SK-N-SH (cell line): ENCODE measurements around the gene C14orf93. TPM values are rescaled to one million over a fixed set of nuclear protein-coding genes. Genes with fewer than 3 reads are reported as not detected.

Source experiments
- CTCF ChIA-PET: fragments of 300-600, 350-600 bp; formaldehyde crosslinking; extraction: SDS; loops from one replicate; lab custom pipeline; 2021; lab: Yijun Ruan, JAX
- POLR2A ChIA-PET: fragments of 350-600 bp; sonication (Branson Sonifier 250); formaldehyde crosslinking; extraction: SDS; loops from one replicate; lab custom pipeline; 2020; ENCODE audit warnings: antibody characterized with exemption, inconsistent platforms; lab: Yijun Ruan, JAX
- DNase-seq: peaks from one replicate; pipeline ENCODE4 v3.0.0; 2012
- H2AFZ ChIP-seq: fragments of 200-600 bp; sonication (generic); 2 replicates; pipeline ENCODE4 v1.8.1; 2016; ENCODE audit warnings: antibody characterized with exemption, mild to moderate bottlenecking, low read depth
- H3F3A ChIP-seq: fragments of 200-600 bp; sonication (generic); replicated peaks from 2 replicates; pipeline ENCODE3; 2016; ENCODE audit warnings: antibody characterized with exemption, mild to moderate bottlenecking; ENCODE audit not compliant: insufficient read depth
- H3K27ac ChIP-seq, 2 experiments: fragments of 200-500 bp in 1 of 2; fragments of 200-600 bp in 1 of 2; sonication (Bioruptor generic) in 1 of 2; sonication (generic), shearing (Covaris generic) in 1 of 2; 2 replicates each; pipeline versions ENCODE4 v1.5.1 to v1.6.1; 2014 to 2016; ENCODE audit warnings: low read depth in 2 of 2, inconsistent platforms in 1 of 2, low read length in 1 of 2, mild to moderate bottlenecking in 1 of 2, mixed read lengths in 1 of 2
- H3K27me3 ChIP-seq: fragments of 200-600 bp; sonication (generic), shearing (Covaris generic); 2 replicates; pipeline ENCODE4 v1.6.1; 2016; ENCODE audit warnings: mixed run types; ENCODE audit not compliant: insufficient read depth
- H3K36me3 ChIP-seq, 2 experiments: fragments of 200-500 bp in 1 of 2; fragments of 200-600 bp in 1 of 2; sonication (Bioruptor generic) in 1 of 2; sonication (generic) in 1 of 2; replicated peaks in 1 of 2; 2 replicates each; pipeline versions ENCODE3 to v1.5.1; 2014 to 2016; ENCODE audit warnings: low read length in 1 of 2, mild to moderate bottlenecking in 1 of 2; ENCODE audit not compliant: insufficient read depth in 2 of 2, control insufficient read depth in 1 of 2
- H3K4me1 ChIP-seq, 2 experiments: fragments of 200-500 bp in 1 of 2; fragments of 200-600 bp in 1 of 2; sonication (Bioruptor generic) in 1 of 2; sonication (generic), shearing (Covaris generic) in 1 of 2; 2 replicates each; pipeline versions ENCODE4 v1.5.1 to v1.6.1; 2014 to 2016; ENCODE audit warnings: low read depth in 1 of 2, low read length in 1 of 2, mixed run types in 1 of 2; ENCODE audit not compliant: insufficient read depth in 2 of 2, control insufficient read depth in 1 of 2
- H3K4me2 ChIP-seq: fragments of 200-600 bp; sonication (generic), shearing (Covaris generic); 2 replicates; pipeline ENCODE4 v1.6.1; 2017; ENCODE audit warnings: mixed run types
- H3K4me3 ChIP-seq, 2 experiments: fragments of 200-500 bp in 1 of 2; fragments of 200-600 bp in 1 of 2; sonication (Bioruptor generic) in 1 of 2; sonication (generic), shearing (Covaris generic) in 1 of 2; 2 replicates each; pipeline versions ENCODE4 v1.5.1 to v1.8.1; 2014 to 2016; ENCODE audit warnings: low read depth in 2 of 2, inconsistent platforms in 1 of 2, low read length in 1 of 2, mild to moderate bottlenecking in 1 of 2, mixed read lengths in 1 of 2, moderate library complexity in 1 of 2
- H3K79me2 ChIP-seq: fragments of 200-600 bp; sonication (generic); 2 replicates; pipeline ENCODE4 v1.8.1; 2017; ENCODE audit warnings: mild to moderate bottlenecking; ENCODE audit not compliant: insufficient read depth
- H3K9ac ChIP-seq: fragments of 200-600 bp; sonication (generic); 2 replicates; pipeline ENCODE4 v1.6.1; 2017; ENCODE audit warnings: mixed run types
- H3K9me2 ChIP-seq: fragments of 200-600 bp; sonication (generic); 2 replicates; pipeline ENCODE4 v1.6.1; 2017; ENCODE audit warnings: mixed run types
- H3K9me3 ChIP-seq: fragments of 200-600 bp; sonication (generic); 2 replicates; pipeline ENCODE4 v1.6.1; 2017; ENCODE audit warnings: mixed run types, mild to moderate bottlenecking, moderate library complexity
- H4K20me1 ChIP-seq: fragments of 200-600 bp; sonication (generic); 2 replicates; pipeline ENCODE4 v1.6.1; 2017; ENCODE audit warnings: mild to moderate bottlenecking, mixed run types; ENCODE audit not compliant: insufficient read depth
- ELF1 ChIP-seq: IDR thresholded peaks from 2 replicates; pipeline ENCODE4 v1.4.0; 2012
- EZH2phosphoT487 ChIP-seq: fragments of 200-600 bp; sonication (generic); IDR thresholded peaks from 2 replicates; pipeline ENCODE4 v1.6.1; 2017; ENCODE audit warnings: low read depth, mixed run types, mild to moderate bottlenecking, antibody characterized with exemption, moderate library complexity, borderline replicate concordance
- GABPA ChIP-seq: IDR thresholded peaks from 2 replicates; pipeline ENCODE4 v1.4.0; 2012; ENCODE audit warnings: low read depth, mild to moderate bottlenecking
- IRF3 ChIP-seq: fragments of 150-350 bp; IDR thresholded peaks from 2 replicates; pipeline ENCODE4 v1.6.1; 2016; ENCODE audit warnings: mild to moderate bottlenecking, low read depth, low read length
- MAX ChIP-seq: IDR thresholded peaks from 2 replicates; pipeline ENCODE4 v1.4.0; 2012; ENCODE audit warnings: low read depth
- MEF2A ChIP-seq: IDR thresholded peaks from 2 replicates; pipeline ENCODE4 v1.4.0; 2012; ENCODE audit warnings: low read depth, borderline replicate concordance
- POLR2AphosphoS5 ChIP-seq: IDR thresholded peaks from 2 replicates; pipeline ENCODE4 v1.6.1; 2012; ENCODE audit warnings: low read depth, low read length
- RAD21 ChIP-seq: IDR thresholded peaks from 2 replicates; pipeline ENCODE4 v1.6.1; 2012; ENCODE audit warnings: mild to moderate bottlenecking, low read length
- SIN3A ChIP-seq: IDR thresholded peaks from 2 replicates; pipeline ENCODE4 v1.6.1; 2012; ENCODE audit warnings: low read depth, mild to moderate bottlenecking, low read length, moderate library complexity, borderline replicate concordance
- SMC3 ChIP-seq: IDR thresholded peaks from 2 replicates; pipeline ENCODE4 v1.6.1; 2012; ENCODE audit warnings: low read depth, low read length, improper control_type of control experiment
- TEAD4 ChIP-seq: IDR thresholded peaks from 2 replicates; pipeline ENCODE4 v1.4.0; 2012; ENCODE audit warnings: mild to moderate bottlenecking, borderline replicate concordance; ENCODE audit not compliant: insufficient read depth
- USF2 ChIP-seq: fragments of 150-350 bp; IDR thresholded peaks from 2 replicates; pipeline ENCODE4 v1.6.1; 2017; ENCODE audit warnings: antibody characterized with exemption, low read length, low read depth, borderline replicate concordance
- YY1 ChIP-seq: IDR thresholded peaks from 2 replicates; pipeline ENCODE4 v1.4.0; 2012; ENCODE audit warnings: low read depth, mild to moderate bottlenecking
- WGBS: methylation state at CpG from one replicate; pipeline ENCODE4 v1.1.6; 2017; ENCODE audit warnings: low lambda C conversion rate; 5-methylcytosine and 5-hydroxymethylcytosine counted together
- polyA plus RNA-seq, 3 experiments: library from polyadenylated mRNA; depleted of rRNA; stranded (reverse); fragments of >200 nt; gene quantifications; 2 replicates each; pipeline ENCODE4 v1.2.3, GENCODE V29; 2012

The C14orf93 gene
- polyA plus RNA-seq, 1 of the 3 experiments (the other 2 are of a cell fraction): 9.1 TPM

GRCh38 chr14:23002592-23002991 is 7.4 kb downstream of the C14orf93 start:
- Histone ChIP-seq H3K27me3 (no peaks in the 10 kb centered on the region), H2AFZ (no peak overlapping the region), H3K4me2 (no peak overlapping the region), H3K4me3 (no peak overlapping the region), H3K9me3 (no peaks in the 10 kb centered on the region), H3K79me2 (0 out of 2 replicates have a peak, but pooled peaks cover 3% of the 10 kb centered on the region), H3K9ac (no peak overlapping the region), H3K27ac (no peak overlapping the region), H3F3A (peaks cover 13% of the 10 kb centered on the region), H3K4me1 (peaks cover 10 to 15% of the 10 kb centered on the region in 2 experiments), H3K36me3 (no peaks in the 10 kb centered on the region), H4K20me1 (no peaks in the 10 kb centered on the region), H3K9me2 (no peaks in the 10 kb centered on the region)
- WGBS: 94% methylated on average over 3 of the region's 3 CpGs
- ChIA-PET POLR2A (no interaction called here), CTCF (interaction anchor here (6.0 to 34.9 kb wide), 2 partner anchors 16 to 50 kb away, joined by 39 to 1566 read pairs; partner anchors contain the start of genes CDH24 and PSMB11)
- no peak for DNase-seq
- TF ChIP-seq SMC3 (no peak), TEAD4 (no peak), SIN3A (no peak), EZH2phosphoT487 (no peak), POLR2AphosphoS5 (no peak), YY1 (no peak), GABPA (no peak), RAD21 (no peak), IRF3 (no peak), USF2 (no peak), MEF2A (no peak), ELF1 (no peak)

- H3F3A ChIP-seq: peaks cover 8% of the 10 kb centered on the region
- H3K4me3 ChIP-seq: no peak overlapping the region
- no peak overlapping the region for H3K9ac ChIP-seq
- no peaks in the 10 kb centered on the region for H3K79me2 ChIP-seq
- H4K20me1 ChIP-seq: no peaks in the 10 kb centered on the region
- peaks cover 0 to 20% of the 10 kb centered on the region in 2 experiments; a peak in 2 of 4 replicates for H3K4me1 ChIP-seq
- ChIA-PET POLR2A (no interaction called here), CTCF (interaction anchor here (1.1 to 34.9 kb wide), 5 partner anchors 14 to 128 kb away, joined by 3 to 1566 read pairs (median 4); partner anchors contain the start of genes AJUBA, CDH24 and PSMB11)
- H3K36me3 ChIP-seq: no peaks in the 10 kb centered on the region
- H3K9me2 ChIP-seq: no peaks in the 10 kb centered on the region
- H3K4me2 ChIP-seq: no peak overlapping the region
- no peaks in the 10 kb centered on the region for H3K9me3 ChIP-seq
- no peak for DNase-seq
- no peak overlapping the region for H2AFZ ChIP-seq
- WGBS: 94% methylated on average over 2 of the region's 2 CpGs
- TF ChIP-seq GABPA (no peak), MAX (no peak), POLR2AphosphoS5 (no peak)
- H3K27ac ChIP-seq: no peak overlapping the region
- no peaks in the 10 kb centered on the region for H3K27me3 ChIP-seq
These were observed 9.1 kb downstream of the C14orf93 start for GRCh38 chr14:23000860-23001259.
